Spleen (tissue), 7 donors: Measurements from ENCODE around the gene SMIM3.

Experiments
- POLR2A ChIP-seq, 3 donors: fragments of 450-650 bp; IDR thresholded peaks; one replicate each; pipeline ENCODE4 v1.5.1; 2017; ENCODE audit warnings: antibody characterized with exemption in 3 of 3, mild to moderate bottlenecking in 1 of 3
- TF ChIP-seq, protein P1 (sequence below), 11 experiments: fragments of 200-600 bp in 7 of 11; fragments of 450-650 bp in 4 of 11; sonication (generic) in 4 of 11; IDR thresholded peaks in 8 of 11; conservative IDR thresholded peaks in 3 of 11; 1 replicate in 7 of 11; 2 replicates in 4 of 11; pipeline versions ENCODE4 v1.4.0 to v1.8.0; 2016 to 2021; ENCODE audit warnings: antibody characterized with exemption in 11 of 11, inconsistent platforms in 4 of 11, mild to moderate bottlenecking in 1 of 11
- donor health status: DM: no; HTN: no; CAD: no; lungs with moderate emphysema.
- donor health status: DM: no; HTN: no; CAD: no.
- donor health status: DM: no; HTN: no; CAD: no.

- TF ChIP-seq, protein P1, sequence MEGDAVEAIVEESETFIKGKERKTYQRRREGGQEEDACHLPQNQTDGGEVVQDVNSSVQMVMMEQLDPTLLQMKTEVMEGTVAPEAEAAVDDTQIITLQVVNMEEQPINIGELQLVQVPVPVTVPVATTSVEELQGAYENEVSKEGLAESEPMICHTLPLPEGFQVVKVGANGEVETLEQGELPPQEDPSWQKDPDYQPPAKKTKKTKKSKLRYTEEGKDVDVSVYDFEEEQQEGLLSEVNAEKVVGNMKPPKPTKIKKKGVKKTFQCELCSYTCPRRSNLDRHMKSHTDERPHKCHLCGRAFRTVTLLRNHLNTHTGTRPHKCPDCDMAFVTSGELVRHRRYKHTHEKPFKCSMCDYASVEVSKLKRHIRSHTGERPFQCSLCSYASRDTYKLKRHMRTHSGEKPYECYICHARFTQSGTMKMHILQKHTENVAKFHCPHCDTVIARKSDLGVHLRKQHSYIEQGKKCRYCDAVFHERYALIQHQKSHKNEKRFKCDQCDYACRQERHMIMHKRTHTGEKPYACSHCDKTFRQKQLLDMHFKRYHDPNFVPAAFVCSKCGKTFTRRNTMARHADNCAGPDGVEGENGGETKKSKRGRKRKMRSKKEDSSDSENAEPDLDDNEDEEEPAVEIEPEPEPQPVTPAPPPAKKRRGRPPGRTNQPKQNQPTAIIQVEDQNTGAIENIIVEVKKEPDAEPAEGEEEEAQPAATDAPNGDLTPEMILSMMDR (IDR thresholded peaks at IDR 0.05 in 8 of 11, conservative IDR thresholded peaks at IDR 0.05 in 3 of 11), result no peak
- no peak for TF ChIP-seq POLR2A (IDR thresholded peaks at IDR 0.05)
Observed at GRCh38 chr5:150789450-150789849, 10.9 kb downstream of the SMIM3 start.
